GM19455 (cell line): ENCODE data around the gene CD300LD.
"Not testable (repeated sequence)": the region's sequence is repeated elsewhere in the genome, so short reads cannot be mapped to it uniquely, and the experiment has no call there.

Source experiments
- ATAC-seq: cut with Tn5 transposase; IDR thresholded peaks from one replicate; pipeline ENCODE4 v1.9.1; 2021; ENCODE audit not compliant: unreplicated experiment

The CD300LD gene

DNA sequence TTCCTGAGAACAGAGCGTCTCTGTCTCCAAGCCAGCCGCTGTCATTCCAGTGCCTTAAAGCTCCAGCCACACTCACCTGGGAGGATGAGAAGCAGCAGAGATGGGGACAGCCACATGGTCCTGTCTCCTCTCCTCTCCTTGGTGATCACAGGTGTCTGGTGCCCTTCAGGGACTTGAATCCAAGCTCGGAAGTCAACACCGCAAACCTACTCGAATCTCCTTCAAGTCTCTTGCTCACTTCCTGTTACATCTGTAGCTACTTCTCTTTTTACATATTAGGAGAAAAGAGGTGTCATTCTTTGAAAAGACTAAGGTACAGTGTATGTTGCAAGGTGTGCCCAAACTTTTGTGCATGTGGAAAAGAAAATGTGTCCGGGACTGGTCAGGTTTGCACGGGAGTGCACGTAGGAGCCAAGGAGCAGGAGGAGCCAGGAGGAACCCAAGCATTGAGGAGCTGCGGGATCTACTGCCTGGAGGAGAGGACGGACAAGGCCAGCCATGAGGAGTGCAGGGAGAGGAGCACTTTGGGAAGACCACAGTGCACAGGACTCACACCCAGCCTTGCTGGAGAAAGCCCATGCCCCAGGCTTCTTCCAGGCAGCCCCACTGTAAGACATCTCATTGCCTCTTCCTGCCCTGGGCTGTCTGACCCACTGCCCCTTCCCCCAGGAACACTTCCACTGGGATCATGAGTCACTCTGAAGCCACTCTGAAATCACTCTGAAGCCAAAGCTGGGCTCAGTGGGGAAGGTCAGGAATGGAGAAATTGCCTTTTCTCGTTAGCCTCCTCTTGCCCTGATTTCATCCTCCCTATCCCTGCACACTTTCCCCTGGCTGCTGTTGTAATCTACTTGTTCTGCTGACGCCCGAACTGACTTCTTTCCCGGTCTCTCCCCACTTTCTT lies at the start of gene CD300LD:
TSS of gene CD300LD (minus strand) at position 197 of the 904 bp plus-strand sequence. CDS start at position 116, 81 bp downstream.
- ATAC-seq, result no peak

DNA sequence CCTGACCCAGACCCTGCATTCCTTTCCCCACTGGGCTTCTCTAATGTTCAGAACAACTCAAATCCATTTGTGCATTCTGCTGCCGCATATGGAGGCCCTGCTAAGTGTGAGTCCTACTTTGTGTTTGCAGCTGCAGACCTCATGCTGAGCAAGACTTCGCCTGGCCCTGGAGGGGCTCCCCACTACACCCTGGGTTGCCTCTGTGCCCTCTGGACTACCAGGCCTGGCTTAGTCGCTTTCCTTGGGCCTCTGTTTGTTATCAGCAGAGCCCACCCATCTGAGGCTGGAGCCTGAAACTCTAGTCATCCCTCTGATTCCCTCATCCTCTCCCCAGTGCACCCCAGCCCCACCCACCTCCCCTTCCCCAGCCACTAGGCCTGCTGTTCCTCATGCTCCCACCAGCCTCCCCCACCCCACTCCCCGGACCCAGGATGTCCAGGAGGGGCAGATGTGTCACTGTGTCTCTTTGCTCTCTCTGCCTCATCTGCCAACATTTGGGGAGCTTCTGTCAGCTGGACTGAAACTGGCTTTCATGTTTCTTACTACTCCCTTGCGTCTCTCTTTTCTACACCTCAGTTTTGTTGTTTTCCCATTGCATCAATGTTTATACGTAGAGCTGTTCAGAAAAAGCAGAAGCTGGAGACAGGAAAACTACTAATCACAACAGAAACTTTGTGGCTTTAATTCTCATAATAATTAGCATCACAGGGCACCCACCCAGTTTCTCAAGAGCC lies 49.3 kb upstream of the CD300LD start:
- ATAC-seq, result no peak

- no peak for ATAC-seq
Measured at GRCh38 chr17:74639704-74640151, 47.6 kb upstream of the CD300LD start.

- ATAC-seq, result no peak
Measured at GRCh38 chr17:74637926-74638325, 45.8 kb upstream of the CD300LD start.

GRCh38 chr17:74637265-74637664 lies 45.2 kb upstream of the CD300LD start:
- no peak for ATAC-seq

- ATAC-seq, result not testable (repeated sequence)
Measured at GRCh38 chr17:74636541-74637085, 44.5 kb upstream of the CD300LD start.

DNA sequence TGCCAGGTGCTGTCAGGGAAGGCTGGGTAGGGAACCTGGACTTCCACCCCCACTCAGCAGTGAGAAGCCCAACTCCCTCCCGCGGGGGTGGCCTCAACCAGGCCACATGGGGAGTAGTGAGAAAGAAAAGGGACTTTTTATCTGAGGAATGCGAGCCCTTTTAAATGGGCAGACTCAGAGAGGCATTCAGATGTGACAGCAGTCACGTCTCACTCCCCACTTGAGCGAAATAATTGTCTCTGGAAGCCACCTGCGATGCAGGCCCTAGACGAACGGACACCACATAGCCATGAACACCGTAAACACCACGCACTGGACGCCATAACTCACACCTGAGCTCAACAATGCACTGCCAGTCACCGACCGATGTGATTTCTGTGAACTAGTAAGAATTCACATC lies 43.3 kb upstream of the CD300LD start:
- no peak for ATAC-seq

DNA sequence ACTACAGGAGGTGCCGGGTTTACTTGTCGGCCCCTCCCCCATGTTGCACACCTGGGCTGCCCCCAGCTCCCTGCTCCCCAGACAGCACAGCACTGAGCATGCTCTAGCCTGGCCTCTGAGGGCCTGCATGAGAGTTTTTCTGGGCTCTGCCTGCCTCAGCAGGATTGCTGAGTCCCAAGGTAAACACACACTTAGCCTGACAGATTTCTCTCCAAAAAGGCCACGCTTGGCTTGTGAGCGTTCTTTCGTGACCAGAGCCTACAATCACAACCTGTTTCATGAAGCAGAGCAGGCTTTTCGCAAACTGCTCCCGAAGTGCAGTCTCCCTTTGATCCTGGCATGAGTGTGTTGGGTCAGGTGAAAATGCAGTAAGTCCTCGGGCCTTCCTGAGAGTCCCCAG lies 41.2 kb upstream of the CD300LD start:
- no peak for ATAC-seq

GRCh38 chr17:74632617-74633016 lies 40.5 kb upstream of the CD300LD start:
- no peak for ATAC-seq

DNA sequence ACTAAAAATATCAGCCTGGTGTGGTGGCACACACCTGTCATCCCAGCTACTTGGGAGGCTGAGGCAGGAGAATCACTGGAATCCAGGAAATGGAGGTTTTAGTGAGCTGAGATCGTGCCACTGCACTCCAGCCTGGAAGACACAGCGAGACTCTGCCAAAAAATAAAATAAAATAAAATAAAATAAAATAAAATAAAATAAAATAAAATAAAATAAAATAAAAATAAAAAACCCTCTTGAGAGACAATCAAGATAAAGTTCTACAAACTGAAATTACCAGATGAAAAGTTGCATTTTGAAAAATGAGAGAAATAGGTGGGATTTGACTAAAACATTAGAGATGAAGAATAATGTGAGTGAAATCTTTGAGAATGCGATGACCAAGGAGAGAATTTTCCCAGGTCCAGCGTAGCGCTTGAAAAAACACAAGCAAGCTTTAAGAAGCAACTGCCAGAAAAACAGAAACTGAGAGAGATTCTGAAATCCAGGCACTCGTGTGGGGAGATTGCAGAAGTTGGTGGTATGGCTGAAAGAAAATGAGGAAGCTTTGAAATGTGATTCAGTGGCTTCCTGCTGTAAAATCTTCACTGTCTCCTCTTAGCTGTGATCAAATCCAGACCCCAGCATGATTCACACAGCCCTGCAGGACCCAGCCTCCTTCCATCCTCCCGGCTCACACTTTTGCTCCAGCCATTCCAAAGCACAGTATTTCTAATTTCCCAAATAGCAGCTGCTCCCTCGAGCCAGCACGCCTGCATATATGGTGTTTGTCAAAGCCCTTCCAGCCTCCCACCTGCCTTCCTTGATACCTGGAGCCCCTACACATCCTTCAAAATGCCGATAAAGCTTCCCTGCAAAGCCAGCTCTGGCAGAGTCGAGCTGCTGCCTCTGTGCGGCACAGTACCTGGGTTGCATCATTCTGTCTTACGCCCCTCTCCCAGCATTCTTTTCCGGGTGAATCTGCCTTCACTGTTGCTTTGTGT lies 39.7 kb upstream of the CD300LD start:
- ATAC-seq, result no peak

DNA sequence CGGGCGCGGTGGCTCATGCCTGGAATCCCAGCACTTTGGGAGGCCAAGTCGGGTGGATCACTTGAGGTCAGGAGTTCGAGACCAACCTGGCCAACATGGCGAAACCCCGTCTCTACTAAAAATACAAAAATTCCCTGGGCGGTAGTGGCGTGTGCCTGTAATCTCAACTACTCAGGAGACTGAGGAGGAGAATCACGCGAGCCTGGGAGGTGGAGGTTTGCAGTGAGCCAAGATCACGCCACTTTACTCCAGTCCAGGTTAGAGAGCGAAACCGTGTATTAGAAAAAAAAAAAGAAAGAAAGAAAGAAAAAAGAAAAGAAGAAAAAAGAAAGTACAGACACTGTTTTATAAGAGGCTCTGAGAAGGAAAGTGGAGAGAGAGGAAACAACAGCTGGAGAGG lies 38.2 kb upstream of the CD300LD start:
- ATAC-seq, result not testable (repeated sequence)

- no peak for ATAC-seq
Measured at GRCh38 chr17:74625661-74626060, 33.6 kb upstream of the CD300LD start.

GRCh38 chr17:74624131-74624530 lies 32.0 kb upstream of the CD300LD start:
- ATAC-seq, result no peak

DNA sequence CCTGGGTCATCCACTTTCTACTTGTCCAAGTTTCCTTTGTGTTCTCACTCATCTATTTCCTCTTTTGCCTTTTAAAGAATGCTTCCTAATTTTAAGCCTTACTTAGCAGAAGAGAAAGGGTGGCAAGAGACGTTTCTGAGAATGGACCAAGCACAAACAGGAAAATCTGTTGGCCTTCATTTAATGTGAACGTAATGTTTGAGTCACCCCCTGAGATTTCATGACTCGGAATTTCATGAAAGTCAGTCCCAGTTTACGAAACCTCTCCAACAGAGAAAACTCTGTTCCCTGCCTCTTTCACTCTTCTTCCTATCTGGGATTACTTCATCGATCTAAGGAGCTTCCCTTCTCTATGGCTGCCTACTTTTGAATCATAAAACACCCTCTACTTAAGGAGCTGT lies 31.6 kb upstream of the CD300LD start, which contains the start of gene CD300E:
TSS of gene CD300E (minus strand) at position 46 of the 401 bp plus-strand sequence. CDS start 117 bp downstream, outside the sequence.
- ATAC-seq, result no peak

- ATAC-seq, result no peak
Measured at GRCh38 chr17:74619077-74619673, 27.1 kb upstream of the CD300LD start.

- no peak for ATAC-seq
Measured at GRCh38 chr17:74618451-74618850, 26.4 kb upstream of the CD300LD start.

DNA sequence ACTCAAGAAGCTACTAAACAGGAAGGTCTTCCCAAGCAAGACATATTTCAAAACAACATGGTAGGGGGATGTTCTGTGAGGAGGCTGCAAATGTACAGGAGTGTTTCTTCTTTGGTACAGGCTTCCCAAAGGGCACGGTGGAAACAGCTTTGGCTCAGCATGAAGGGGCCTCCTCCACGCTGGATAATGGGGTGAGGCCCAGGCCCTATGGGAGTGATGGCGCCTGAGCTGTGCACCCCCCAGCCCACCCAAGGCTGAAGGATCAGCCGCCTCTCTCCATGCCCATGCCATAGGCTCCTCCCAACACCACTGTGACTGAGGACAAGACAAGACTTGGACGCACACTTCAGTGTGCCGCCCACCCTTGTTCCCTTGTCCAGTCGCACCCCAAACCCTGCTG lies 24.6 kb upstream of the CD300LD start:
- no peak for ATAC-seq

DNA sequence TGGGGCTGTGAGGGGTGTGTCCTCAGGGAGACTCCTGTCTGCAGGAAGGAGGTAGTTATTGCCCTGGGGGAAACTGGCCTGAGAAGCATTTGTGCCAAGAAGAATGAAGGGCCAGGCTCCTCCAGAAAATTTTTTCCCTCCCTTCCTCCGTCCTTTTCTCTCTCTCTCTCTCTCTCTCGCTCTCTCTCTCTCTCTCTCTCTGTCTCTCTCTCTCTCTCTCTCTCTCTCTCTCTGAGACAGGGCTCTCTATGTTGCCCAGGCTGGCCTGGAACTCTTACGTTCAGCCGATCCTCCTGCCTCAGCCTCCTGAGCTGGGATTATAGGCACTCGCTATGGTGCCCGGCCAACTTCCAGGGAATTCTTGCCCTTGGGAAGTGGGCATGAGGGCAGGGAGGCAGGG lies 20.0 kb upstream of the CD300LD start:
- ATAC-seq, result no peak

GRCh38 chr17:74610108-74610507 lies 18.0 kb upstream of the CD300LD start:
- ATAC-seq, result no peak

DNA sequence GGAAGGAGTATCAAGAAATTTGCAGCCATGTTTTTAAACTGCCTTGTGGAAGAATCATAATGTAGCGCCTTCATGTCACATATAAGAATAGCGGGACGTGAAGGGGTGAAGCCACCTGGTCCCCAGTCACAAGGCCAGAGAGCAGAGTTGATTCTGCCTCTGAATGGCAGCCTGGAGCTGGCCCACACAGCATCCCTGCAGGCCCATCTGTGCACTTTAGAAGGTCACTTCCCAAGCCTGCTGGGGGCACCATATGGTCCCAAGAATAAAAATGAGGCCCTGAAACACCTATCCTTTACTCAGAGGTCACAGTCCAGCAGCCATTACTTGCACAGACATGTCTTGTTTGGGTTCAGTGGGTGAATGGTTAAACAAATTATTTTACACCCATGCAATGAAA lies 16.4 kb upstream of the CD300LD start:
- no peak for ATAC-seq
